Loucy (cell line): ENCODE results near the gene DACT1.
A peak's percentile ranks its signal among the peaks of the same experiment; 100 is the strongest.

Source experiments
- H2AFZ ChIP-seq: fragments of 200-600 bp; sonication (generic); 2 replicates; pipeline ENCODE4 v1.6.0; 2016; ENCODE audit warnings: antibody characterized with exemption, mild to moderate bottlenecking, low read length, moderate library complexity
- H3F3A ChIP-seq: fragments of 200-600 bp; 2 replicates; pipeline ENCODE4 v1.6.0; 2016; ENCODE audit warnings: antibody characterized with exemption, low read depth, mild to moderate bottlenecking
- H3K27me3 ChIP-seq: fragments of 200-600 bp; sonication (generic); 2 replicates; pipeline ENCODE4 v1.6.1; 2014; ENCODE audit warnings: low read length, mild to moderate bottlenecking; ENCODE audit not compliant: insufficient read depth, poor library complexity, severe bottlenecking
- H3K36me3 ChIP-seq: fragments of 200-600 bp; sonication (generic); 2 replicates; pipeline ENCODE4 v1.6.1; 2016; ENCODE audit warnings: low read length; ENCODE audit not compliant: insufficient read depth
- H3K4me1 ChIP-seq: fragments of 200-600 bp; sonication (generic); 2 replicates; pipeline ENCODE4 v1.5.1; 2014; ENCODE audit warnings: low read length, mild to moderate bottlenecking; ENCODE audit not compliant: insufficient read depth, poor library complexity, severe bottlenecking
- H3K4me2 ChIP-seq: fragments of 200-600 bp; sonication (generic); 2 replicates; pipeline ENCODE4 v1.6.0; 2014; ENCODE audit warnings: antibody characterized with exemption, low read length, low read depth, mild to moderate bottlenecking; ENCODE audit not compliant: poor library complexity, severe bottlenecking
- H3K4me3 ChIP-seq: fragments of 200-600 bp; sonication (generic); 2 replicates; pipeline ENCODE4 v1.5.1; 2014; ENCODE audit warnings: low read length, mild to moderate bottlenecking, mixed read lengths; ENCODE audit not compliant: poor library complexity, severe bottlenecking
- H3K79me2 ChIP-seq: fragments of 200-600 bp; sonication (generic); 2 replicates; pipeline ENCODE4 v1.6.1; 2014; ENCODE audit warnings: low read length; ENCODE audit not compliant: insufficient read depth
- H3K9ac ChIP-seq: fragments of 200-600 bp; sonication (generic); 2 replicates; pipeline ENCODE4 v1.6.0; 2014; ENCODE audit warnings: mild to moderate bottlenecking, low read depth, low read length, moderate library complexity; ENCODE audit not compliant: poor library complexity, severe bottlenecking
- H3K9me2 ChIP-seq: fragments of 200-600 bp; sonication (generic); replicated peaks from 2 replicates; pipeline ENCODE4 v1.6.1; 2016; ENCODE audit warnings: low read depth, low read length, mixed read lengths
- H3K9me3 ChIP-seq: fragments of 200-600 bp; sonication (generic); 2 replicates; pipeline ENCODE4 v1.6.1; 2014; ENCODE audit warnings: mild to moderate bottlenecking, antibody characterized with exemption, low read length, low read depth; ENCODE audit not compliant: insufficient read depth
- H4K20me1 ChIP-seq: fragments of 200-600 bp; sonication (generic); 2 replicates; pipeline ENCODE4 v1.6.0; 2014; ENCODE audit warnings: antibody characterized with exemption, low read length, mild to moderate bottlenecking; ENCODE audit not compliant: insufficient read depth, poor library complexity, severe bottlenecking
- EZH2phosphoT487 ChIP-seq: fragments of 200-600 bp; IDR thresholded peaks from 2 replicates; pipeline ENCODE4 v1.6.1; 2018; ENCODE audit warnings: antibody characterized with exemption, mild to moderate bottlenecking, moderate library complexity, borderline replicate concordance
- TF ChIP-seq, protein P1 (sequence below): fragments of 200-600 bp; sonication (generic); conservative IDR thresholded peaks from 2 replicates; pipeline ENCODE4 v1.5.1; 2014; ENCODE audit warnings: mild to moderate bottlenecking, antibody characterized with exemption, low read length

The DACT1 gene

DNA sequence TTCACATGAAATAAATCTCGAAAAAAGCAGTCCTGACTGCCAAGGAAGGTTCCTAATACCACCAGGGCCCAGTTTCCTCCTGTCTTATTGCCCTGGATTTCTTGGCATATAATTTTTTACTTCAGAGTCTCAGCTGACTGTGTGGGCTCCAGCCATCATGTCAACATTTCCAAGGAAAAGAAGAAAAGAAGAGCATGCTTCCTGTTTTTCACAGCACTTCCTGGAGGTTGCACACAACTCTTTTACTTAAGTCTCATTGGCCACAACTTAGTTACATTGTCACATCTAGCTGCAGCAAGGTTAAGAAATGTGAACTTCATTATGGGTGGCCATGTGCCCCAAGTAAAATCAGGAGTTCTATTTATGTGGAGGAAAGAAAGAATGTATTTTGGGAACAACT is 24.3 kb downstream of the DACT1 start:
- Histone ChIP-seq H3K9ac (no peak overlapping the region), H3K36me3 (no peaks in the 10 kb centered on the region), H4K20me1 (no peaks in the 10 kb centered on the region), H3K9me2 (no peaks in the 10 kb centered on the region), H3F3A (no peaks in the 10 kb centered on the region), H2AFZ (peak overlapping the region; percentile 61), H3K4me3 (no peak overlapping the region), H3K27me3 (no peaks in the 10 kb centered on the region), H3K4me1 (no peaks in the 10 kb centered on the region), H3K79me2 (no peaks in the 10 kb centered on the region), H3K4me2 (no peak overlapping the region), H3K9me3 (no peaks in the 10 kb centered on the region)
- no peak for TF ChIP-seq EZH2phosphoT487
- TF ChIP-seq, protein P1, sequence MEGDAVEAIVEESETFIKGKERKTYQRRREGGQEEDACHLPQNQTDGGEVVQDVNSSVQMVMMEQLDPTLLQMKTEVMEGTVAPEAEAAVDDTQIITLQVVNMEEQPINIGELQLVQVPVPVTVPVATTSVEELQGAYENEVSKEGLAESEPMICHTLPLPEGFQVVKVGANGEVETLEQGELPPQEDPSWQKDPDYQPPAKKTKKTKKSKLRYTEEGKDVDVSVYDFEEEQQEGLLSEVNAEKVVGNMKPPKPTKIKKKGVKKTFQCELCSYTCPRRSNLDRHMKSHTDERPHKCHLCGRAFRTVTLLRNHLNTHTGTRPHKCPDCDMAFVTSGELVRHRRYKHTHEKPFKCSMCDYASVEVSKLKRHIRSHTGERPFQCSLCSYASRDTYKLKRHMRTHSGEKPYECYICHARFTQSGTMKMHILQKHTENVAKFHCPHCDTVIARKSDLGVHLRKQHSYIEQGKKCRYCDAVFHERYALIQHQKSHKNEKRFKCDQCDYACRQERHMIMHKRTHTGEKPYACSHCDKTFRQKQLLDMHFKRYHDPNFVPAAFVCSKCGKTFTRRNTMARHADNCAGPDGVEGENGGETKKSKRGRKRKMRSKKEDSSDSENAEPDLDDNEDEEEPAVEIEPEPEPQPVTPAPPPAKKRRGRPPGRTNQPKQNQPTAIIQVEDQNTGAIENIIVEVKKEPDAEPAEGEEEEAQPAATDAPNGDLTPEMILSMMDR: no peak

DNA sequence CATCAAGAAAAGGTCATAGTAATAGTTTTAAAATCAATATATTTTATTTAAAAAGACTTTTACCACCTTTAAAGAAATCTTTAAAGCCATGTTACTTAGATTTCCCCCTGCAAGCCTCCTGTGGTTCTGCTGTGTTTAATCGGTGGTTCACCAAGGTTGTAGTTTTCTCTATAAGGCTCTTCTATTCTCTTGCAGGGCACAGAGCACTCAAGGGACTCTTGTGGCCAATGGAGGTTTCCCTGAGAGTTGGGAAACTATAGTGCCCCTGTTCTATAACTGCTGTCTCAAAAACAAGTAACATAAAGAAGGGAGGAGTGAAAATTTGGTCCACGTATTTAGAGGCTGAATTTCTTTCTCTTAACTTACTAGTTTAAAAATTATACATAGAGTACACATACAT is 25.0 kb downstream of the DACT1 start:
- Histone ChIP-seq H3K9ac (no peak overlapping the region), H3K4me3 (no peak overlapping the region), H3K9me3 (no peaks in the 10 kb centered on the region), H3K79me2 (no peaks in the 10 kb centered on the region), H3F3A (no peaks in the 10 kb centered on the region), H3K4me1 (no peaks in the 10 kb centered on the region), H3K36me3 (no peaks in the 10 kb centered on the region), H2AFZ (no peak overlapping the region), H3K9me2 (no peaks in the 10 kb centered on the region), H4K20me1 (no peaks in the 10 kb centered on the region), H3K27me3 (no peaks in the 10 kb centered on the region), H3K4me2 (no peak overlapping the region)
- TF ChIP-seq, protein P1: no peak
- no peak for TF ChIP-seq EZH2phosphoT487

DNA sequence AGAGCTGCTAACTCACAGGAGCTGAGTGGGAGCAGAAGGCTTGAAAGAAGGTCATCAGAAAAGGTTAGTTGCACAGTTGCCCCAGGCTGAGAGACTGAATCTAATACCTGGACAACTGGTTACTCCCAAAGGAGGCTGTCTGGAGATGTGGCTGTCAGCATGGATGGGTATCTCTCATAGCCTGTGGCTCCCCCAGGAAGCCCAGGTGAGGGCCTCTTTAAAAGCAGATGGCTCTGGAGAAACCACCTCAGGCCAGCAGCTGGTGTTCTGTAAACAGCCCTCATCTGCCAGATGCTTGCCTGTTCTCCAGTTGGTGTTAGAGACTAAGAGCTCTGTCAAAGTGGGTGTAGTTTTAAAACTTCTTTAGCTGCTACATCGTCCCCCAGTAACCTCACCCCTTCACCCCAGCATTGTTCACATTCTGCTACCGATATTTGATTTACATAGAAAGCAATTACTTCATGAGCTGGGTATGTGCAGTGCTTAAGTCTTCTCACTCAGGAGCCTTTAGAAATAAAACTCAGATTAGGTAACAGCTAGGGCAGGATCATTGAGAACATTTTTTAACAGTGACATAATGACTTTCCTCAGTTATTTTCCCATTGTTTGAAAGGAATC is 25.8 kb downstream of the DACT1 start:
- Histone ChIP-seq H3F3A (no peaks in the 10 kb centered on the region), H2AFZ (no peak overlapping the region), H3K9me3 (no peaks in the 10 kb centered on the region), H3K4me1 (no peaks in the 10 kb centered on the region), H4K20me1 (no peaks in the 10 kb centered on the region), H3K9ac (no peak overlapping the region), H3K27me3 (no peaks in the 10 kb centered on the region), H3K79me2 (no peaks in the 10 kb centered on the region), H3K4me2 (no peak overlapping the region), H3K9me2 (no peaks in the 10 kb centered on the region), H3K4me3 (no peak overlapping the region), H3K36me3 (no peaks in the 10 kb centered on the region)
- TF ChIP-seq, protein P1: no peak
- TF ChIP-seq EZH2phosphoT487: no peak
